ENCODE data around the gene CDK14.

DNA sequence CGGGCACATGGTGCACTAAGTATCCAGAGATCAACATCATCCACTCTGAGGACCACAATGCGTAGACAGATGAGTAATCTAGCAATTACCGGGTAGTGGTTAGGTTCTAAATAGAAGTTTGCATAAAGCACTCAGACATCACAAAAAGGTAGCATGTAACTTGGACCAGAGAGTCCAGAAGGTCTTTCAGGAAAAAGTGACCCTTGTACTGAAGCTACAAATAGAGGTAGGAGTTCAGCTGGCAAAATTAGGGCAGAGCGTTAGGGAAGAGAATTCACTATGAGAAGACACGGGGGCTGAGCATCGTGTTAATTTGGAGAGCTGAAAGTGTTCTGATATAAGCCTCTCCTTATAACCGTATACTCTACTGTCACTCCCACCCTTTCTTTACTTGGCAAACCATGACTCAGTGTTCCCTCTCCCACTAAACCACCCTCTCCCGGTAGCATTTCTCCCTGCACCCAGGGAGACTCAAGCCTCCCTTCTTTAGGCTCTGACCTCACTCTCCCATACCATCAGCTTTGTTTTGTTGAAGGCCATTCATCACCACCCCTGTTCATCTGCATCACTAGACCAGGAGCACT is 445.9 kb downstream of the CDK14 start:
- TF ChIP-seq, protein P1, sequence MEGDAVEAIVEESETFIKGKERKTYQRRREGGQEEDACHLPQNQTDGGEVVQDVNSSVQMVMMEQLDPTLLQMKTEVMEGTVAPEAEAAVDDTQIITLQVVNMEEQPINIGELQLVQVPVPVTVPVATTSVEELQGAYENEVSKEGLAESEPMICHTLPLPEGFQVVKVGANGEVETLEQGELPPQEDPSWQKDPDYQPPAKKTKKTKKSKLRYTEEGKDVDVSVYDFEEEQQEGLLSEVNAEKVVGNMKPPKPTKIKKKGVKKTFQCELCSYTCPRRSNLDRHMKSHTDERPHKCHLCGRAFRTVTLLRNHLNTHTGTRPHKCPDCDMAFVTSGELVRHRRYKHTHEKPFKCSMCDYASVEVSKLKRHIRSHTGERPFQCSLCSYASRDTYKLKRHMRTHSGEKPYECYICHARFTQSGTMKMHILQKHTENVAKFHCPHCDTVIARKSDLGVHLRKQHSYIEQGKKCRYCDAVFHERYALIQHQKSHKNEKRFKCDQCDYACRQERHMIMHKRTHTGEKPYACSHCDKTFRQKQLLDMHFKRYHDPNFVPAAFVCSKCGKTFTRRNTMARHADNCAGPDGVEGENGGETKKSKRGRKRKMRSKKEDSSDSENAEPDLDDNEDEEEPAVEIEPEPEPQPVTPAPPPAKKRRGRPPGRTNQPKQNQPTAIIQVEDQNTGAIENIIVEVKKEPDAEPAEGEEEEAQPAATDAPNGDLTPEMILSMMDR (IDR thresholded peaks at IDR 0.05) = no peak
- no peak for TF ChIP-seq POLR2A (IDR thresholded peaks at IDR 0.05)

Data from ovary (tissue), 3 donors.